A549 (cell line): ENCODE measurements around the gene RTN4RL2. TPM values are rescaled to one million over a fixed set of nuclear protein-coding genes. Genes with fewer than 3 reads are reported as not detected.

ENCODE experiments used
- ATAC-seq, 2 experiments: fragments of 200-7000 bp in 1 of 2; fragments of >200 bp in 1 of 2; cut with Nextera tagmentation in 1 of 2; cut with Tn5 transposase in 1 of 2; 3 replicates each; pipeline versions ENCODE4 v1.8.0 to v1.9.1; 2018 to 2020; ENCODE audit warnings: mild to moderate bottlenecking in 1 of 2, moderate library complexity in 1 of 2
- CTCF ChIA-PET: fragments of 300-600 bp; sonication (Branson Sonifier 250); formaldehyde crosslinking; extraction: SDS; loops from one replicate; lab custom pipeline; 2021; ENCODE audit warnings: antibody characterized with exemption, inconsistent platforms; lab: Yijun Ruan, JAX
- POLR2A ChIA-PET: fragments of 350-600 bp; formaldehyde crosslinking; extraction: SDS; loops from one replicate; lab custom pipeline; 2021; ENCODE audit warnings: antibody characterized with exemption, inconsistent platforms; lab: Yijun Ruan, JAX
- DNase-seq, 2 experiments: peaks; one replicate each; pipeline versions ENCODE4 v3.0.0 to v3.0.0-alpha.2; 2011 to 2016; ENCODE audit warnings: low read depth in 1 of 2, low spot score in 1 of 2
- FAIRE-seq: peaks from 2 replicates; lab custom pipeline; 2011; peaks lifted over from hg19 to GRCh38; lab: Jason Lieb, UNC
- H3K27ac ChIP-seq, 2 experiments: fragments of >200 bp; sonication (Bioruptor Twin); formaldehyde crosslinking; 3 replicates each; pipeline ENCODE4 v1.5.1; 2016 to 2017
- H3K4me1 ChIP-seq: fragments of >200 bp; sonication (Bioruptor Twin); formaldehyde crosslinking; 3 replicates; pipeline ENCODE4 v1.6.1; 2016
- H3K4me2 ChIP-seq: fragments of >200 bp; sonication (Bioruptor Twin); formaldehyde crosslinking; 3 replicates; pipeline ENCODE4 v1.6.1; 2016
- H3K4me3 ChIP-seq: fragments of >200 bp; sonication (Bioruptor Twin); formaldehyde crosslinking; 3 replicates; pipeline ENCODE4 v1.5.1; 2016
- H3K9me3 ChIP-seq: fragments of >200 bp; sonication (Bioruptor Twin); formaldehyde crosslinking; 3 replicates; pipeline ENCODE4 v1.6.1; 2016
- CBX2 ChIP-seq: fragments of 200-600 bp; sonication (generic); IDR thresholded peaks from 2 replicates; pipeline ENCODE4 v1.6.1; 2016; ENCODE audit warnings: low read depth, mild to moderate bottlenecking, borderline replicate concordance
- CBX8 ChIP-seq: fragments of 200-600 bp; sonication (generic); IDR thresholded peaks from 2 replicates; pipeline ENCODE4 v1.6.1; 2016
- CHD4 ChIP-seq: fragments of 200-600 bp; sonication (generic); IDR thresholded peaks from 2 replicates; pipeline ENCODE4 v1.6.1; 2016; ENCODE audit warnings: antibody characterized with exemption, mild to moderate bottlenecking, borderline replicate concordance
- EHMT2 ChIP-seq: fragments of 200-600 bp; sonication (generic); IDR thresholded peaks from 2 replicates; pipeline ENCODE4 v1.6.1; 2016; ENCODE audit warnings: antibody characterized with exemption, low read depth, mild to moderate bottlenecking, moderate library complexity
- ESRRA ChIP-seq: fragments of 150-350 bp; IDR thresholded peaks from 2 replicates; pipeline ENCODE4 v1.6.1; 2014; ENCODE audit warnings: mild to moderate bottlenecking, low read length, borderline replicate concordance
- GATA3 ChIP-seq: IDR thresholded peaks from 2 replicates; pipeline ENCODE4 v1.6.1; 2012; ENCODE audit warnings: borderline replicate concordance
- HEYL ChIP-seq: fragments of 250-450 bp; sonication (Bioruptor Pico); IDR thresholded peaks from 2 replicates; pipeline ENCODE4 v1.8.0; 2021; ENCODE audit warnings: mild to moderate bottlenecking, moderate library complexity
- HOXA7 ChIP-seq: fragments of 250-450 bp; sonication (Bioruptor Pico); IDR thresholded peaks from 2 replicates; pipeline ENCODE4 v1.5.0; 2020; ENCODE audit warnings: mild to moderate bottlenecking, moderate library complexity
- HOXB13 ChIP-seq: fragments of 250-450 bp; sonication (Bioruptor Pico); IDR thresholded peaks from 2 replicates; pipeline ENCODE4 v1.5.0; 2020; ENCODE audit warnings: low read depth, mild to moderate bottlenecking, moderate library complexity
- HOXB5 ChIP-seq: fragments of 250-450 bp; sonication (Bioruptor Pico); IDR thresholded peaks from 2 replicates; pipeline ENCODE4 v1.5.0; 2020; ENCODE audit warnings: mild to moderate bottlenecking, moderate library complexity
- JUN ChIP-seq, 2 experiments: fragments of >200 bp; sonication (Bioruptor Twin); formaldehyde crosslinking; IDR thresholded peaks; 2 replicates in 1 of 2; 3 replicates in 1 of 2; pipeline ENCODE4 v1.6.1; 2016 to 2017
- KDM1A ChIP-seq: fragments of 200-600 bp; sonication (generic); IDR thresholded peaks from 2 replicates; pipeline ENCODE4 v1.6.1; 2016; ENCODE audit warnings: low read depth, mild to moderate bottlenecking
- MAZ ChIP-seq: fragments of 150-350 bp; IDR thresholded peaks from 2 replicates; pipeline ENCODE4 v1.6.1; 2014; ENCODE audit warnings: antibody characterized with exemption, low read depth, low read length, borderline replicate concordance
- NR3C1 ChIP-seq: fragments of >200 bp; sonication (Bioruptor Twin); formaldehyde crosslinking; IDR thresholded peaks from 3 replicates; pipeline ENCODE4 v1.6.1; 2017
- POLR2AphosphoS2 ChIP-seq: conservative IDR thresholded peaks from 2 replicates; pipeline ENCODE4 v1.6.1; 2012; ENCODE audit warnings: low read length, improper control_type of control experiment, inconsistent platforms
- RFX5 ChIP-seq: fragments of 450-650 bp; IDR thresholded peaks from 2 replicates; pipeline ENCODE4 v1.7.1; 2014; ENCODE audit warnings: antibody characterized with exemption, mild to moderate bottlenecking, moderate library complexity
- ZC3H11A ChIP-seq: fragments of 450-650 bp; IDR thresholded peaks from 2 replicates; pipeline ENCODE4 v1.6.1; 2014; ENCODE audit warnings: antibody characterized with exemption, mild to moderate bottlenecking
- ZNF302 ChIP-seq: fragments of 250-450 bp; sonication (Bioruptor Pico); IDR thresholded peaks from 2 replicates; pipeline ENCODE4 v1.9.0; 2021; ENCODE audit warnings: inconsistent platforms, mild to moderate bottlenecking, moderate library complexity
- WGBS: methylation state at CpG from one replicate; pipeline ENCODE4 v1.1.6; 2017; ENCODE audit errors: missing lambda C conversion rate; 5-methylcytosine and 5-hydroxymethylcytosine counted together
- polyA plus RNA-seq, 4 experiments: library from polyadenylated mRNA; depleted of rRNA in 3 of 4; stranded (reverse); fragments of >200 nt; fragmentation: RNase III in 1 of 4; extraction: RNeasy Plus Mini Kit Qiagen cat#74134 plus additional on column Dnase treatment in 1 of 4; gene quantifications; 2 replicates in 3 of 4; 3 replicates in 1 of 4; pipeline ENCODE4 v1.2.3, GENCODE V29; 2011 to 2017
- TF ChIP-seq, protein P1 (sequence below): IDR thresholded peaks from 2 replicates; pipeline ENCODE4 v1.6.1; 2012
- TF ChIP-seq, protein P2 (sequence below): fragments of 250-450 bp; sonication (Bioruptor Pico); IDR thresholded peaks from 2 replicates; pipeline ENCODE4 v1.5.0; 2020; ENCODE audit warnings: low read depth, mild to moderate bottlenecking, moderate library complexity
- TF ChIP-seq, protein P3 (sequence below): fragments of 200-600 bp; sonication (generic); IDR thresholded peaks from 2 replicates; pipeline ENCODE4 v1.6.1; 2016; ENCODE audit warnings: antibody characterized with exemption, mild to moderate bottlenecking, moderate library complexity
- TF ChIP-seq, protein P4 (sequence below): fragments of 250-450 bp; sonication (Bioruptor Pico); IDR thresholded peaks from 2 replicates; pipeline ENCODE4 v1.5.0; 2021; ENCODE audit warnings: mild to moderate bottlenecking, moderate library complexity, borderline replicate concordance

Gene RTN4RL2
- polyA plus RNA-seq, 2 of the 4 experiments (the other 2 are of a cell fraction): 9.2 to 23.7 TPM

DNA sequence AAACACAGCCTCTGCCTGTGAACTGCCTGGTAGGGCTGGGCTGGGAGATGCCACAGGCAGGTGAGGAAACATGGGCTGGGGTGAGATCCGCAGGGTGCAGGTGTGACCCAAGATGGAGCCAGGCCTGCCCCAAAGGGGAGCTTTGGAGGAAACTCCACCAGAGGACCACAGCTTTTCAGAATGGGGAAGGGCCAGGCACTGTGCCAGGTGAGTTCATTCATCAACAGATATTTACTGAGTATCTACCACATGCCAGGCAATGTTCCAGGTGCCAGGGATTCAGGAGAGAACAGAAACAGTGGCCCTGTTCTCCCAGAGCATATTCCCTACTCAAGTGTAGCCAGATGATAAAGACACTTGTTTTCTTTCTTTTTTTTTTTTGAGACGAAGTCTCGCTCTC lies 11.2 kb downstream of the RTN4RL2 start:
- Histone ChIP-seq H3K4me3 (no peak overlapping the region), H3K4me2 (no peak overlapping the region), H3K27ac (no peak overlapping the region), H3K9me3 (no peaks in the 10 kb centered on the region), H3K4me1 (peaks cover 24% of the 10 kb centered on the region)
- POLR2A ChIA-PET: no interaction called here
- FAIRE-seq (no peak), DNase-seq (no peak), ATAC-seq (no peak)
- 96% methylated on average over 3 of the region's 3 CpGs for WGBS
- TF ChIP-seq HOXA7 (CRISPR knock-in tag): no peak
- TF ChIP-seq ZNF302: no peak
- no peak for TF ChIP-seq JUN (IDR thresholded peaks at IDR 0.05)
- no peak for TF ChIP-seq HEYL (CRISPR knock-in tag)
- TF ChIP-seq MAZ: no peak
- no peak for TF ChIP-seq RFX5
- TF ChIP-seq HOXB13 (CRISPR knock-in tag): no peak
- TF ChIP-seq CHD4: no peak
- TF ChIP-seq EHMT2: no peak
- no peak for TF ChIP-seq ZC3H11A
- TF ChIP-seq, protein P1, sequence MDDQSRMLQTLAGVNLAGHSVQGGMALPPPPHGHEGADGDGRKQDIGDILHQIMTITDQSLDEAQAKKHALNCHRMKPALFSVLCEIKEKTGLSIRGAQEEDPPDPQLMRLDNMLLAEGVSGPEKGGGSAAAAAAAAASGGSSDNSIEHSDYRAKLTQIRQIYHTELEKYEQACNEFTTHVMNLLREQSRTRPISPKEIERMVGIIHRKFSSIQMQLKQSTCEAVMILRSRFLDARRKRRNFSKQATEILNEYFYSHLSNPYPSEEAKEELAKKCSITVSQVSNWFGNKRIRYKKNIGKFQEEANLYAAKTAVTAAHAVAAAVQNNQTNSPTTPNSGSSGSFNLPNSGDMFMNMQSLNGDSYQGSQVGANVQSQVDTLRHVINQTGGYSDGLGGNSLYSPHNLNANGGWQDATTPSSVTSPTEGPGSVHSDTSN: no peak
- no peak for TF ChIP-seq KDM1A
- TF ChIP-seq POLR2AphosphoS2: no peak
- no peak for TF ChIP-seq ESRRA
- TF ChIP-seq GATA3: no peak
- no peak for TF ChIP-seq HOXB5
- TF ChIP-seq, protein P2, sequence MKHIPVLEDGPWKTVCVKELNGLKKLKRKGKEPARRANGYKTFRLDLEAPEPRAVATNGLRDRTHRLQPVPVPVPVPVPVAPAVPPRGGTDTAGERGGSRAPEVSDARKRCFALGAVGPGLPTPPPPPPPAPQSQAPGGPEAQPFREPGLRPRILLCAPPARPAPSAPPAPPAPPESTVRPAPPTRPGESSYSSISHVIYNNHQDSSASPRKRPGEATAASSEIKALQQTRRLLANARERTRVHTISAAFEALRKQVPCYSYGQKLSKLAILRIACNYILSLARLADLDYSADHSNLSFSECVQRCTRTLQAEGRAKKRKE (CRISPR knock-in tag): no peak
- TF ChIP-seq, all 56 proteins: peak for 0
- CTCF ChIA-PET: interaction anchor here (0.5 to 8.7 kb wide), 7 partner anchors 11 to 126 kb away, joined by 3 to 102 read pairs (median 5); partner anchors contain the start of gene RTN4RL2

DNA sequence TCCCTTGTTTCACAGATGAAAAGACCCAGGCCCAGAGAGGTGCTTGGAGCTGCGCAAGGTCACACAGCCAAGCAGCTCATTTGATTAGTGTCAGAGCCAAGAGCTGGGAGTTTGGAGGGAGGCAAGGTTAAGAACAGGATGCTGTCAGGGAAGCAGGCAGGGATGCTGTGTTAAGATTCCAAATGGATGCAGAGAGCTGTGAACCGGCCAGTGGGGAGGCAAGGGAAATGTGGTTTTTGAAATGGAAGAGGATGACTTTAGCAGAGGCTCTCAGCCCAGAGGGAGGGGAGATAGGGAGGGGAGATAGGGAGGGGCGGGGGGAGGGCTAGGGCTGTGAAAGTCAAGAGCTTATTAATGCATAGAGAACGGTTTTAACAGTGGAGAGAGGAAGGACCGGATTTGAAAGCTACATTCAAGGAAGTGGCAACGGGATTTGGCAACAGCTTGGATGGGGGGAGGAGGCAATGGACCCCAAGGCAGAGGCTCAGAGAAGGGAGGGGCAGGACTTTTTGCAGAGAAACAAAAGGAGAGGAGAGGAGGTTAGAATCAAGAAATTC lies 13.0 kb downstream of the RTN4RL2 start:
- peaks cover 41% of the 10 kb centered on the region for H3K4me1 ChIP-seq
- H3K9me3 ChIP-seq: no peaks in the 10 kb centered on the region
- 0 out of 6 replicates have a peak overlapping the region, but pooled peaks of 1 of the 2 experiments have one; percentile 14 for H3K27ac ChIP-seq
- CTCF ChIA-PET: interaction anchor here (0.6 to 8.7 kb wide), 11 partner anchors 8 to 171 kb away, joined by 3 to 102 read pairs (median 4); partner anchors contain the start of gene RTN4RL2
- no peak overlapping the region for H3K4me2 ChIP-seq
- no peak overlapping the region for H3K4me3 ChIP-seq
- TF ChIP-seq HOXB13 (CRISPR knock-in tag): no peak
- no peak for TF ChIP-seq CBX8
- TF ChIP-seq NR3C1: no peak
- TF ChIP-seq GATA3: no peak
- TF ChIP-seq CBX2: no peak
- TF ChIP-seq, protein P3, sequence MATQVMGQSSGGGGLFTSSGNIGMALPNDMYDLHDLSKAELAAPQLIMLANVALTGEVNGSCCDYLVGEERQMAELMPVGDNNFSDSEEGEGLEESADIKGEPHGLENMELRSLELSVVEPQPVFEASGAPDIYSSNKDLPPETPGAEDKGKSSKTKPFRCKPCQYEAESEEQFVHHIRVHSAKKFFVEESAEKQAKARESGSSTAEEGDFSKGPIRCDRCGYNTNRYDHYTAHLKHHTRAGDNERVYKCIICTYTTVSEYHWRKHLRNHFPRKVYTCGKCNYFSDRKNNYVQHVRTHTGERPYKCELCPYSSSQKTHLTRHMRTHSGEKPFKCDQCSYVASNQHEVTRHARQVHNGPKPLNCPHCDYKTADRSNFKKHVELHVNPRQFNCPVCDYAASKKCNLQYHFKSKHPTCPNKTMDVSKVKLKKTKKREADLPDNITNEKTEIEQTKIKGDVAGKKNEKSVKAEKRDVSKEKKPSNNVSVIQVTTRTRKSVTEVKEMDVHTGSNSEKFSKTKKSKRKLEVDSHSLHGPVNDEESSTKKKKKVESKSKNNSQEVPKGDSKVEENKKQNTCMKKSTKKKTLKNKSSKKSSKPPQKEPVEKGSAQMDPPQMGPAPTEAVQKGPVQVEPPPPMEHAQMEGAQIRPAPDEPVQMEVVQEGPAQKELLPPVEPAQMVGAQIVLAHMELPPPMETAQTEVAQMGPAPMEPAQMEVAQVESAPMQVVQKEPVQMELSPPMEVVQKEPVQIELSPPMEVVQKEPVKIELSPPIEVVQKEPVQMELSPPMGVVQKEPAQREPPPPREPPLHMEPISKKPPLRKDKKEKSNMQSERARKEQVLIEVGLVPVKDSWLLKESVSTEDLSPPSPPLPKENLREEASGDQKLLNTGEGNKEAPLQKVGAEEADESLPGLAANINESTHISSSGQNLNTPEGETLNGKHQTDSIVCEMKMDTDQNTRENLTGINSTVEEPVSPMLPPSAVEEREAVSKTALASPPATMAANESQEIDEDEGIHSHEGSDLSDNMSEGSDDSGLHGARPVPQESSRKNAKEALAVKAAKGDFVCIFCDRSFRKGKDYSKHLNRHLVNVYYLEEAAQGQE: no peak
- TF ChIP-seq, protein P4, sequence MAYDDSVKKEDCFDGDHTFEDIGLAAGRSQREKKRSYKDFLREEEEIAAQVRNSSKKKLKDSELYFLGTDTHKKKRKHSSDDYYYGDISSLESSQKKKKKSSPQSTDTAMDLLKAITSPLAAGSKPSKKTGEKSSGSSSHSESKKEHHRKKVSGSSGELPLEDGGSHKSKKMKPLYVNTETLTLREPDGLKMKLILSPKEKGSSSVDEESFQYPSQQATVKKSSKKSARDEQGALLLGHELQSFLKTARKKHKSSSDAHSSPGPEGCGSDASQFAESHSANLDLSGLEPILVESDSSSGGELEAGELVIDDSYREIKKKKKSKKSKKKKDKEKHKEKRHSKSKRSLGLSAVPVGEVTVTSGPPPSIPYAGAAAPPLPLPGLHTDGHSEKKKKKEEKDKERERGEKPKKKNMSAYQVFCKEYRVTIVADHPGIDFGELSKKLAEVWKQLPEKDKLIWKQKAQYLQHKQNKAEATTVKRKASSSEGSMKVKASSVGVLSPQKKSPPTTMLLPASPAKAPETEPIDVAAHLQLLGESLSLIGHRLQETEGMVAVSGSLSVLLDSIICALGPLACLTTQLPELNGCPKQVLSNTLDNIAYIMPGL (CRISPR knock-in tag): no peak
- TF ChIP-seq, all 56 proteins: peak for 0
- no peak for FAIRE-seq
- POLR2A ChIA-PET: interaction anchor here (0.7 kb wide), 1 partner anchor 16 kb away, joined by 8 read pairs; no protein-coding TSS in a partner anchor
- ATAC-seq: no peak
- 64% methylated on average over 5 of the region's 6 CpGs for WGBS
- no peak for DNase-seq
